ENCODE data around the gene PRSS21.

Gene PRSS21

GRCh38 chr16:2856686-2857450, 39.8 kb downstream of the PRSS21 start:
- POLR2A ChIA-PET = interaction anchor here (0.6 to 0.9 kb wide), 2 partner anchors 17 to 78 kb away, joined by 3 to 4 read pairs; no protein-coding TSS in a partner anchor
- no peak overlapping the region for H3K4me3 ChIP-seq (ENCODE audit: low read depth, low read length)
- CTCF ChIA-PET = interaction anchor here (0.6 to 0.7 kb wide), 2 partner anchors 23 to 1040 kb away, joined by 4 to 5 read pairs; no protein-coding TSS in a partner anchor
- H3K9me3 ChIP-seq (ENCODE audit: control insufficient read depth, insufficient read depth, low read depth, low read length) = no peaks in the 10 kb centered on the region
- no peak overlapping the region for H3K27ac ChIP-seq (ENCODE audit: extremely low read depth, low read depth, low read length)
- H3K36me3 ChIP-seq (ENCODE audit: control insufficient read depth in 2 of 2, insufficient read depth in 1 of 2, low read length in 2 of 2) = no peaks in the 10 kb centered on the region
- no peaks in the 10 kb centered on the region for H3K4me1 ChIP-seq (ENCODE audit: control insufficient read depth, insufficient read depth, low read length)
- TF ChIP-seq ZNF677 (tag by site-specific recombination; IDR thresholded peaks at IDR 0.05) = no peak
- TF ChIP-seq PRDM4 (tag by site-specific recombination; IDR thresholded peaks at IDR 0.05) = no peak
- TF ChIP-seq ZNF518A (tag by site-specific recombination; conservative IDR thresholded peaks at IDR 0.05; ENCODE audit: low read depth) = no peak
- no peak for TF ChIP-seq ZNF600 (tag by site-specific recombination; IDR thresholded peaks at IDR 0.05)
- 0 out of 2 replicates have a peak, but pooled peaks have one; percentile 6 for TF ChIP-seq ZNF366 (tag by site-specific recombination; conservative IDR thresholded peaks at IDR 0.05)
- 0 out of 2 replicates have a peak, but pooled peaks have one; percentile 3 for TF ChIP-seq ZBTB7A (tag by site-specific recombination; IDR thresholded peaks at IDR 0.05; ENCODE audit: low read depth)

GRCh38 chr16:2857451-2858244, 40.6 kb downstream of the PRSS21 start, which contains the start of gene PRSS22:
Gene PRSS22 (minus strand): TSS chr16:2858170. CDS start chr16:2858104, 66 bp downstream.
- ChIA-PET POLR2A (no interaction called here), CTCF (interaction anchor here (0.9 kb wide), 2 partner anchors 15 to 83 kb away, joined by 3 read pairs; no protein-coding TSS in a partner anchor)
- Histone ChIP-seq H3K27ac (ENCODE audit: extremely low read depth, low read depth, low read length) (no peak within 1 kb of the TSS), H3K4me3 (ENCODE audit: low read depth, low read length) (no peak within 1 kb of the TSS), H3K36me3 (ENCODE audit: control insufficient read depth in 2 of 2, insufficient read depth in 1 of 2, low read length in 2 of 2) (no peaks in the 10 kb centered on the region), H3K4me1 (ENCODE audit: control insufficient read depth, insufficient read depth, low read length) (no peaks in the 10 kb centered on the region), H3K9me3 (ENCODE audit: control insufficient read depth, insufficient read depth, low read depth, low read length) (no peaks in the 10 kb centered on the region)
- TF ChIP-seq ZXDB (tag by site-specific recombination; IDR thresholded peaks at IDR 0.05) (no peak), ZNF366 (tag by site-specific recombination; conservative IDR thresholded peaks at IDR 0.05) (peak; percentile 91), ZNF600 (tag by site-specific recombination; IDR thresholded peaks at IDR 0.05) (0 out of 2 replicates have a peak, but pooled peaks have one; percentile 35), ZNF223 (tag by site-specific recombination; IDR thresholded peaks at IDR 0.05) (0 out of 2 replicates have a peak, but pooled peaks have one; percentile 19), PRDM4 (tag by site-specific recombination; IDR thresholded peaks at IDR 0.05) (peak; percentile 84), EGR2 (tag by site-specific recombination; IDR thresholded peaks at IDR 0.05; ENCODE audit: low read depth) (peak; percentile 46), FEZF1 (tag by site-specific recombination; IDR thresholded peaks at IDR 0.05) (no peak), ZNF791 (tag by site-specific recombination; IDR thresholded peaks at IDR 0.05) (no peak), GLIS1 (tag by site-specific recombination; IDR thresholded peaks at IDR 0.05) (peak; percentile 44; the same call in 1 of the 2 replicates), ZNF645 (tag by site-specific recombination; IDR thresholded peaks at IDR 0.05) (no peak)
